Panc1 (cell line): ENCODE results near the gene DTNB. TPM values are rescaled to one million over a fixed set of nuclear protein-coding genes. Genes with fewer than 3 reads are reported as not detected.

ENCODE experiments used
- ATAC-seq: fragments of 200-7000 bp; cut with Tn5 transposase; 2 replicates; pipeline ENCODE4 v1.9.1; 2020; ENCODE audit warnings: mild to moderate bottlenecking, moderate library complexity
- BruUV-seq: library from RNA; stranded (reverse); fragments of 400-500 nt; replicated peaks from 2 replicates; lab custom pipeline; 2021; lab: Mats Ljungman, UMichigan
- CTCF ChIA-PET: fragments of 300-600 bp; sonication (Branson Sonifier 250); formaldehyde crosslinking; loops from one replicate; lab custom pipeline; 2022; ENCODE audit warnings: antibody characterized with exemption; lab: Charles Lee
- POLR2A ChIA-PET: fragments of 300-600 bp; sonication (Branson Sonifier 250); formaldehyde crosslinking; loops from one replicate; lab custom pipeline; 2022; ENCODE audit warnings: antibody characterized with exemption; lab: Charles Lee
- DNase-seq: peaks from one replicate; pipeline ENCODE4 v3.0.0-alpha.2; 2010; ENCODE audit warnings: low read depth, low spot score
- H3K27ac ChIP-seq: 2 replicates; pipeline ENCODE4 v1.5.1; 2011; ENCODE audit warnings: mild to moderate bottlenecking, low read length, inconsistent platforms
- H3K27me3 ChIP-seq: fragments of 200-500 bp; sonication (Bioruptor generic); 2 replicates; pipeline ENCODE4 v1.6.0; 2014; ENCODE audit warnings: low read length, inconsistent platforms; ENCODE audit not compliant: control insufficient read depth, insufficient read depth
- H3K36me3 ChIP-seq: fragments of 200-500 bp; sonication (Bioruptor generic); 2 replicates; pipeline ENCODE4 v1.5.1; 2014; ENCODE audit warnings: inconsistent platforms, mild to moderate bottlenecking, low read length, moderate library complexity; ENCODE audit not compliant: control insufficient read depth, insufficient read depth
- H3K4me1 ChIP-seq: 2 replicates; pipeline ENCODE4 v1.5.1; 2011; ENCODE audit warnings: inconsistent platforms, mild to moderate bottlenecking, low read length, moderate library complexity; ENCODE audit not compliant: control insufficient read depth, insufficient read depth
- H3K4me3 ChIP-seq, 2 experiments: 2 replicates each; pipeline ENCODE4 v1.5.1; 2011 to 2012; ENCODE audit warnings: low read depth in 2 of 2, low read length in 2 of 2, mild to moderate bottlenecking in 2 of 2, inconsistent platforms in 1 of 2, moderate library complexity in 1 of 2
- H3K9me3 ChIP-seq: fragments of 200-500 bp; sonication (Bioruptor generic); 2 replicates; pipeline ENCODE4 v1.5.1; 2014; ENCODE audit warnings: low read depth, mild to moderate bottlenecking, inconsistent platforms, low read length, moderate library complexity; ENCODE audit not compliant: control insufficient read depth, insufficient read depth
- CTCF ChIP-seq: fragments of 450-650 bp; IDR thresholded peaks from 2 replicates; pipeline ENCODE4 v1.5.1; 2017; ENCODE audit warnings: mild to moderate bottlenecking
- POLR2AphosphoS5 ChIP-seq: IDR thresholded peaks from 2 replicates; pipeline ENCODE4 v1.6.1; 2012; ENCODE audit warnings: mild to moderate bottlenecking, low read depth, low read length, moderate library complexity
- REST ChIP-seq, 2 experiments: IDR thresholded peaks; 2 replicates each; pipeline ENCODE4 v1.6.1; 2011 to 2012; ENCODE audit warnings: low read depth in 2 of 2, control low read depth in 1 of 2, low read length in 1 of 2, mild to moderate bottlenecking in 1 of 2, moderate library complexity in 1 of 2; ENCODE audit not compliant: insufficient read depth in 1 of 2
- SIN3A ChIP-seq: IDR thresholded peaks from 2 replicates; pipeline ENCODE4 v1.6.1; 2012; ENCODE audit warnings: low read depth, mild to moderate bottlenecking, low read length, moderate library complexity, borderline replicate concordance; ENCODE audit not compliant: insufficient read depth
- TCF7L2 ChIP-seq: IDR thresholded peaks from 2 replicates; pipeline ENCODE4 v1.6.1; 2011; ENCODE audit warnings: mild to moderate bottlenecking, low read depth, low read length, inconsistent platforms
- in situ Hi-C: cut with HindIII; loops from 2 replicates; pipeline ENCODE4 v1.10.0; 2016; ENCODE audit warnings: low sequenced_read_pairs, low pct_unique_long_range_greater_than_20kb
- intact Hi-C: fragments of 100-400 bp; cut with micrococcal nuclease; formaldehyde crosslinking; loops from one replicate; pipeline ENCODE4 v1.10.0; 2022; ENCODE audit not compliant: unreplicated experiment
- total RNA-seq: library from RNA; stranded (reverse); gene quantifications from one replicate; pipeline ENCODE4 v1.2.1, GENCODE V29; 2021; ENCODE audit not compliant: unreplicated experiment

The DTNB gene
- total RNA-seq, 1 experiment from 2014 or later: 37.8 TPM

GRCh38 chr2:25336383-25336841 lies 337.0 kb downstream of the DTNB start:
- H3K36me3 ChIP-seq: no peaks in the 10 kb centered on the region
- intact Hi-C loops (no loop called here), in situ Hi-C loops (no loop called here)
- no peak overlapping the region for H3K27ac ChIP-seq
- BruUV-seq: no TSS peak
- no peaks in the 10 kb centered on the region for H3K27me3 ChIP-seq
- H3K4me3 ChIP-seq: no peak overlapping the region
- no peaks in the 10 kb centered on the region for H3K9me3 ChIP-seq
- no peaks in the 10 kb centered on the region for H3K4me1 ChIP-seq
- TF ChIP-seq POLR2AphosphoS5 (no peak), CTCF (no peak), TCF7L2 (no peak), SIN3A (no peak), REST (IDR thresholded peaks at IDR 0.05; ENCODE audit: insufficient read depth in 1 of 2, low read depth in 2 of 2, low read length in 1 of 2) (no peak)
- ChIA-PET POLR2A (no interaction called here), CTCF (no interaction called here)
- no peak for DNase-seq
- no peak for ATAC-seq

DNA sequence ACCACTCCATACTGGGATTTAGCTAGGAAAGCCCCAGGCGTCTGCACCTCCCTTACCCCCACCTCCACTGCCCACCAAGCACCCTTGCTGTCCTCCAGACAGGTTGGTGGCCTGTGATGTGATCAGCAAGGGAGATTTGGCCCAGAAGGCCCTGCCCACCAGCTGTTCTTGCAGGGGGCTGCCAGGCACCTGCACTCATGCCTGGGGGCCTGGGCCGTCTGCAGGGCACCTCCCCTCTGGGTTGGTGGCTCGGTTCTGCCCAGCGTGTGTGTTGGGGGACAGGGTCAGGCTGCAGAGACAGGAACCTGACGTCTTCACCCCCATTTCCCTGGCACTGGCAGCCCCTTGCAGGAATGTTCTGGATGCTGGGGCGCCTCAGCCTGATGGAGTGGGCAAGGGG lies 337.4 kb downstream of the DTNB start:
- Histone ChIP-seq H3K36me3 (no peaks in the 10 kb centered on the region), H3K4me3 (no peak overlapping the region), H3K27ac (no peak overlapping the region), H3K27me3 (no peaks in the 10 kb centered on the region), H3K9me3 (no peaks in the 10 kb centered on the region), H3K4me1 (no peaks in the 10 kb centered on the region)
- no peak for TF ChIP-seq POLR2AphosphoS5
- TF ChIP-seq SIN3A: no peak
- no peak for TF ChIP-seq TCF7L2
- TF ChIP-seq REST (IDR thresholded peaks at IDR 0.05; ENCODE audit: insufficient read depth in 1 of 2, low read depth in 2 of 2, low read length in 1 of 2): no peak
- TF ChIP-seq CTCF: no peak
- intact Hi-C loops: no loop called here
- no TSS peak for BruUV-seq
- no peak for ATAC-seq
- ChIA-PET CTCF (no interaction called here), POLR2A (no interaction called here)
- in situ Hi-C loops: no loop called here
- no peak for DNase-seq
